NOMO-1 treated with DMSO at 0.1 percent for 48 hours (cell line): ENCODE measurements around the gene ARL4D.
"Not testable (repeated sequence)": the region's sequence is repeated elsewhere in the genome, so short reads cannot be mapped to it uniquely, and the experiment has no call there.

Source experiments
- DNase-seq: peaks from one replicate; lab custom pipeline; 2025; ENCODE audit not compliant: unreplicated experiment; lab: John Stamatoyannopoulos, UW

Gene ARL4D

GRCh38 chr17:43393944-43394482 is 4.8 kb upstream of the ARL4D start:
- DNase-seq = peak; percentile 81

DNA sequence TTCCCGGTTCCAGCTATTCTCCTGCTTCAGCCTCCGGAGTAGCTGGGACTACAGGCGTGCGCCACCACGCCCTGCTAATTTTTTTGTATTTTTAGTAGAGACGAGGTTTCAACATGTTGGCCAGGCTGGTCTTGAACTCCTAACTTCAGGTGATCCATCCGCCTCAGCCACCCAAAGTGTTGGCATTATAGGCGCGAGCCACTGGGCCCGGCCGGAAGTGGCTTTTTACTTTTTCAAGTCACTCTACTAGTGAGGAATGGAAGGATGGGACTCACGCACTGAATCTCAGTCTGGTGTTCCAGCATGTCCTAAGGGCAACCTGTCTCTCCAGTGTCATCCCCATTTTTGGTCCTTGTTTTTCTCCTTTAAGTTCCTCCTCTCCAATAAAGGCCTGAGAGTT is 4.1 kb upstream of the ARL4D start:
- DNase-seq = not testable (repeated sequence)

- DNase-seq = no peak
Measured at GRCh38 chr17:43395165-43395564, 3.6 kb upstream of the ARL4D start.

GRCh38 chr17:43396491-43397060 is 2.2 kb upstream of the ARL4D start:
- DNase-seq = no peak

- DNase-seq = no peak
Measured at GRCh38 chr17:43399839-43400328, 1.1 kb downstream of the ARL4D start.

- no peak for DNase-seq
Measured at GRCh38 chr17:43400943-43401717, 2.3 kb downstream of the ARL4D start.

GRCh38 chr17:43402078-43402477 is 3.3 kb downstream of the ARL4D start:
- no peak for DNase-seq

DNA sequence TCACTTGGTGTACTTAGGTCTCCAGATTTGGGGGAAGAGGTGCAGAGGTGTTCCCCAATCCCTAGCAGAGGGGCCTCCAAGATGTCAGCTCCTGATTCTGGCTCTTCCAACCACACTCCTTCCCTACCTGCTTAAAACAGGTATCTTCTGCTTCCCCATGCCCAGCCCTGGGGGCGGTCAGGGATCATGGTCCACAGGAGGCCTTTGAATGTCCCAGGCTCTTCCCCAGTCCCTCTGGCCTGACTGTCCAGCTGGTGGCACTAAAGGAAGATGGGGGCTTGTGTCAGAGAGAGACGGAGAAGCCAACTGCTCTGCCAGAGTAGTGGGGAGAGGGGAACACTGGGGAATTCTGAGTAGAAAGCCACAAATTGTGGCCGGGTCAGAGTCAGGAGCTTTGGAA is 3.8 kb downstream of the ARL4D start:
- DNase-seq = no peak

GRCh38 chr17:43403846-43404245 is 5.1 kb downstream of the ARL4D start:
- no peak for DNase-seq

DNA sequence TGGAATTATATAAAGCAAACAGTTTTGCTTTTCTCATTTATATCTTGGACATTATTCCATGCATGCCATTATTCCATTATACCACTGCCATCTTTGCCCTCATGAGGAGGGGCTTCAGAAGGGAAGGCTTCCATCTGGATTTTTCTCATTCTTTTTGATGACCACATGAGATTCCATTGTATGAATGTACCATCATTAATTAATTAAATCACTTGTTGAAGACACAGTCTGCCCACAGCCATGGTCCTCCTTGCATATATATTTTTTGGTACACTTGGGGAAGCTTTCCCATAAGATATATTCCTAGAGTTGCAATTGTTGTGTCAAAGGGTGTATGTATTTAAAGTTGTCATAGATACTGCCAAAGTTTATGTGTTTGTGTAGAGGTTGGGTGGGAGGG is 7.1 kb downstream of the ARL4D start:
- DNase-seq = no peak

DNA sequence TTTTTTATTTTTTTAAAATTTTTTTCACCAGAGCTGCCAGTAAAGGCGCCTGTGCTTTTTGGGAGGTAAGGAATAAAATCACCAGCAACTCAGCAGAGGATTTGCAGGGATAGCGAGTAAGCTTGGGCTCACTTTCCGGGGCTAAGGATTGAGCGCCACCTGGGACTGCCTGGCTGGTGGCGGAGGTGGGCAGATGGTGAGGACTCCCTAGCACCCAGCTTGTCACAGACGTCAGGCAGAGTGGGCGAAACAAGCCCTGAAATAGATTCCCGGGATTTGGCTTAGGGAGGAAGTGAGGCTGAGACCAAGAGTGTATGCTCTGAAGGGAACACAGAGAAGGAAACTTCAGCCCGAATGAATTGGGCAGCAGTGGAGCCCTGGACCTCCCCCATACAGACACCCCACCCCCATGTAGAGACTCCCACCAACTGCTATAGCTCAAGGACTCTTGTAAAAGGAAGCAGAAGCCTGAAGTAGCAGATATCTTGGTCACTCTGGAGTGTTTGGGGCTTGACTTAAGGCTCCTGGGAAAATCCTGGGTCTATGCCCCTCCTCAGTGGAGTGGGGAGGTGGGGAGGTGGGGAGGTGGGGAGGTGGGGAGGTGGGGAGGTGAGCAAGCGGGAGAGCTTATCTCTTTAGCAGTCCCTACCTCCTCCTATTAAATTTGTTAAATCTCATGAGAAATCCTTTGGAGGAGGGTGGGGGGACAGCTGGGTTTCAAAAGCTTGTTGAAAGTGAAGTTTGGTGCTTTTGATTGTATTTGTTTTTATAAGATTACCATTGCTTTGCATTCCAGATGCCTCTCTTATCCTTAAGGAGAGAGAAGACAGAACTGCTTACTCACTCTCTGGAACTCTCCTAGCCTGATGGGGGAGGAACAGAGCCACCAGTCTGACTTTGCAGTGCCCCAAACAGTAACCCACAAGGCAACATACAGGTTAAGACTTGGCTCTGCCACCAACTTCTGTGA is 8.2 kb downstream of the ARL4D start:
- DNase-seq = no peak

GRCh38 chr17:43409131-43409530 is 10.3 kb downstream of the ARL4D start:
- no peak for DNase-seq

GRCh38 chr17:43410557-43411368 is 12.0 kb downstream of the ARL4D start:
- no peak for DNase-seq

DNA sequence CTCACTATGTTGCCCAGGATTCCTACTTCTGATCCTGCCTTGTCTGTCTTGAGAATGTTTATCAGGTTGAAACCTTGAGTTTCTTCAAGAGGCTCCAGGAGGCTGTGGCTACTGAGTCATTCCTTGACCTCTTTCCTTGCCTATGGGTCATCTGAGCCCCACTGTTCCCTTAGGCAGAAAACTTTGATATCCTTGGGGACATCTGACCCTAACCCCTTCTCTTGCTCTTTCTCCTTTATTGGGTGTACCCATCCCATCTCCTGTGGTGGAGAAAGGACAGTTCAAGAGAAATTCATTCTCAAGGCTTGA is 12.5 kb downstream of the ARL4D start:
- no peak for DNase-seq

- DNase-seq = no peak
Measured at GRCh38 chr17:43411749-43412148, 13.0 kb downstream of the ARL4D start.

DNA sequence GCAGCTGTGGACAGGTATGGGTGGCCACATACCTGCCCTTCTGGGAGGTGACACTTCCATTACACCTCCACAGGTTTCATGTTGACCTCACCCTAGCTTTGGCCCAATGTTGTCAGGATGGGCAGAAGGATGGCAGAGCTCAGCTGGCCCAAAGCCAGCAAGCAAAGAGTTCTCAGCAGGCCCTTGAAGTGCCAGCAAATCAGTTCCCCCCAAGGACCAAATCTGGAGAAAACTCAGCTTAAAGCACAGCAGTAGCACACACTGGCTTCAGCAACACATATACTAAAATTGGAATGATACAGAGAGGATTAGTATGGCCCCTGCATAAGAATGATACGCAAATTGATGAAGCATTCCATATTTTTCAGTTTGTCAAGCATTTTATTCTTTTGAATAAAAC is 13.4 kb downstream of the ARL4D start:
- DNase-seq = no peak

- DNase-seq = no peak
Measured at GRCh38 chr17:43416998-43417890, 18.5 kb downstream of the ARL4D start.

- DNase-seq = peak; percentile 86
Measured at GRCh38 chr17:43418441-43419374, 19.9 kb downstream of the ARL4D start.
